Gastrocnemius medialis (tissue), 4 donors: ENCODE results near the gene ZNHIT3. TPM values are rescaled to one million over a fixed set of nuclear protein-coding genes. Genes with fewer than 3 reads are reported as not detected.

Source experiments
- ATAC-seq, 2 donors: fragments of 150-250 bp; one replicate each; pipeline ENCODE4 v1.9.1; 2016
- DNase-seq, 2 donors: peaks; one replicate each; pipeline ENCODE4 v3.0.0-alpha.2; 2019
- H3K27ac ChIP-seq, 4 donors: fragments of 200-600 bp; sonication (generic); 1 replicate in 1 of 4; 2 replicates in 3 of 4; pipeline ENCODE4 v1.5.1; 2016 to 2018; ENCODE audit warnings: mild to moderate bottlenecking in 2 of 4, moderate library complexity in 1 of 4
- H3K27me3 ChIP-seq, 3 donors: fragments of 200-600 bp; sonication (generic) in 2 of 3; 1 replicate in 1 of 3; 2 replicates in 2 of 3; pipeline versions ENCODE4 v1.5.1 to v1.6.0; 2016 to 2019; ENCODE audit warnings: mild to moderate bottlenecking in 1 of 3, moderate library complexity in 1 of 3
- H3K36me3 ChIP-seq, 2 donors: fragments of 200-600 bp; sonication (generic) in 1 of 2; one replicate each; pipeline ENCODE4 v1.5.1; 2017 to 2018
- H3K4me1 ChIP-seq, 2 donors: fragments of 200-600 bp; sonication (generic) in 1 of 2; one replicate each; pipeline ENCODE4 v1.5.1; 2016 to 2017; ENCODE audit warnings: mild to moderate bottlenecking in 2 of 2
- H3K4me3 ChIP-seq, 4 donors: fragments of 200-600 bp; sonication (generic) in 3 of 4; 1 replicate in 1 of 4; 2 replicates in 3 of 4; pipeline ENCODE4 v1.5.1; 2016 to 2019; ENCODE audit warnings: mild to moderate bottlenecking in 2 of 4
- H3K9me3 ChIP-seq, 3 donors: fragments of 200-600 bp; sonication (generic) in 2 of 3; 1 replicate in 1 of 3; 2 replicates in 2 of 3; pipeline ENCODE4 v1.5.1; 2016 to 2019
- CTCF ChIP-seq, 5 experiments: fragments of 450-650 bp in 3 of 5; fragments of 200-600 bp in 2 of 5; sonication (generic) in 2 of 5; IDR thresholded peaks in 4 of 5; conservative IDR thresholded peaks in 1 of 5; 1 replicate in 4 of 5; 2 replicates in 1 of 5; pipeline ENCODE4 v1.5.1; 2016 to 2019; ENCODE audit warnings: antibody characterized with exemption in 5 of 5, mild to moderate bottlenecking in 3 of 5, moderate library complexity in 3 of 5
- POLR2A ChIP-seq, 2 donors: fragments of 450-650 bp; IDR thresholded peaks; one replicate each; pipeline ENCODE4 v1.6.1; 2017; ENCODE audit warnings: antibody characterized with exemption in 2 of 2, mild to moderate bottlenecking in 2 of 2, moderate library complexity in 2 of 2
- in situ Hi-C, 4 donors: fragments of 200-750 bp; cut with MboI; loops; one replicate each; pipeline versions ENCODE4 v1.15.0 to v1.8.0; 2017; ENCODE audit warnings: low sequenced_read_pairs in 4 of 4
- intact Hi-C: fragments of 100-400 bp; cut with DNase I; formaldehyde crosslinking; loops from one replicate; pipeline ENCODE4 v1.15.1; 2023; ENCODE audit warnings: low total_unique reads
- total RNA-seq, 4 donors: library from RNA; depleted of rRNA; stranded (reverse); fragments of >200 nt; gene quantifications; one replicate each; pipeline versions ENCODE4 v1.1.0 to v1.2.3, GENCODE V29; 2016

Gene ZNHIT3
- total RNA-seq, 4 donors from 2014 or later: 33.4 to 52.7 (median 39.3) TPM

GRCh38 chr17:36498155-36498554 lies 11.7 kb downstream of the ZNHIT3 start:
- Histone ChIP-seq H3K27ac (no peak overlapping the region), H3K36me3 (peaks cover 0 to 75% of the 10 kb centered on the region in 2 donors), H3K27me3 (no peaks in the 10 kb centered on the region), H3K9me3 (no peaks in the 10 kb centered on the region), H3K4me1 (no peaks in the 10 kb centered on the region), H3K4me3 (no peak overlapping the region)
- intact Hi-C loops (no loop called here), in situ Hi-C loops (loop anchor here in 2 of 4 donors (25.0 kb wide), 1 partner anchor 536 kb away; no protein-coding TSS in a partner anchor)
- TF ChIP-seq CTCF (IDR thresholded peaks at IDR 0.05 in 4 of 5, conservative IDR thresholded peaks at IDR 0.05 in 1 of 5): no peak
- no peak for TF ChIP-seq POLR2A (IDR thresholded peaks at IDR 0.05)
- no peak for ATAC-seq
- DNase-seq: no peak

GRCh38 chr17:36498560-36499300 lies 12.2 kb downstream of the ZNHIT3 start:
- no peak for TF ChIP-seq POLR2A (IDR thresholded peaks at IDR 0.05)
- no peak for TF ChIP-seq CTCF (IDR thresholded peaks at IDR 0.05 in 4 of 5, conservative IDR thresholded peaks at IDR 0.05 in 1 of 5)
- DNase-seq: no peak
- in situ Hi-C loops (loop anchor here in 2 of 4 donors (25.0 kb wide), 1 partner anchor 536 kb away; no protein-coding TSS in a partner anchor), intact Hi-C loops (no loop called here)
- Histone ChIP-seq H3K9me3 (no peaks in the 10 kb centered on the region), H3K4me1 (no peaks in the 10 kb centered on the region), H3K36me3 (peaks cover 0 to 75% of the 10 kb centered on the region in 2 donors), H3K4me3 (no peak overlapping the region), H3K27me3 (no peaks in the 10 kb centered on the region), H3K27ac (no peak overlapping the region)
- ATAC-seq: no peak

GRCh38 chr17:36500745-36501225 lies 14.3 kb downstream of the ZNHIT3 start:
- H3K27ac ChIP-seq: no peak overlapping the region
- intact Hi-C loops: no loop called here
- peaks cover 0 to 75% of the 10 kb centered on the region in 2 donors for H3K36me3 ChIP-seq
- in situ Hi-C loops: no loop called here
- DNase-seq (no peak), ATAC-seq (no peak)
- no peaks in the 10 kb centered on the region for H3K27me3 ChIP-seq
- H3K4me1 ChIP-seq: no peaks in the 10 kb centered on the region
- TF ChIP-seq CTCF (IDR thresholded peaks at IDR 0.05 in 4 of 5, conservative IDR thresholded peaks at IDR 0.05 in 1 of 5) (no peak), POLR2A (IDR thresholded peaks at IDR 0.05) (no peak)
- no peak overlapping the region for H3K4me3 ChIP-seq
- H3K9me3 ChIP-seq: no peaks in the 10 kb centered on the region

- no peak for ATAC-seq
- TF ChIP-seq POLR2A (IDR thresholded peaks at IDR 0.05) (no peak), CTCF (IDR thresholded peaks at IDR 0.05 in 4 of 5, conservative IDR thresholded peaks at IDR 0.05 in 1 of 5) (no peak)
- Histone ChIP-seq H3K4me3 (no peak overlapping the region), H3K27me3 (no peaks in the 10 kb centered on the region), H3K27ac (no peak overlapping the region), H3K36me3 (peaks cover 0 to 75% of the 10 kb centered on the region in 2 donors), H3K4me1 (no peaks in the 10 kb centered on the region), H3K9me3 (no peaks in the 10 kb centered on the region)
- DNase-seq: no peak
- intact Hi-C loops (no loop called here), in situ Hi-C loops (no loop called here)
Observed at GRCh38 chr17:36501351-36501750, 14.9 kb downstream of the ZNHIT3 start.
